H1 (cell line): ENCODE data around the gene C3orf52. TPM values are rescaled to one million over a fixed set of nuclear protein-coding genes. Genes with fewer than 3 reads are reported as not detected.

Experiments
- CTCF ChIA-PET: fragments of 300-600 bp; sonication (Branson Sonifier 250); formaldehyde crosslinking; loops from one replicate; lab custom pipeline; 2021; ENCODE audit not compliant: partially characterized antibody; lab: Charles Lee
- POLR2A ChIA-PET: fragments of 300-600 bp; sonication (Branson Sonifier 250); formaldehyde crosslinking; loops from one replicate; lab custom pipeline; 2021; ENCODE audit warnings: inconsistent platforms; ENCODE audit not compliant: partially characterized antibody; lab: Charles Lee
- DNase-seq, 2 experiments: peaks; one replicate each; pipeline versions ENCODE4 v3.0.0 to v3.0.0-alpha.2; 2010 to 2022; ENCODE audit warnings: low spot score in 2 of 2, low read depth in 1 of 2, mixed read lengths in 1 of 2
- FAIRE-seq: peaks from 2 replicates; lab custom pipeline; 2011; peaks lifted over from hg19 to GRCh38; lab: Jason Lieb, UNC
- H2AFZ ChIP-seq: 2 replicates; pipeline ENCODE4 v1.8.1; 2012; ENCODE audit warnings: low read length, inconsistent platforms
- H2AK5ac ChIP-seq: 2 replicates; pipeline ENCODE4 v1.6.1; 2013; ENCODE audit warnings: low read depth, low read length
- H2BK120ac ChIP-seq: replicated peaks from 2 replicates; pipeline ENCODE3; 2013; ENCODE audit warnings: low read depth, low read length, inconsistent platforms
- H2BK12ac ChIP-seq: 2 replicates; pipeline ENCODE4 v1.6.1; 2013; ENCODE audit warnings: low read depth, low read length
- H2BK15ac ChIP-seq: 2 replicates; pipeline ENCODE4 v1.6.1; 2013; ENCODE audit warnings: low read length
- H2BK20ac ChIP-seq: 2 replicates; pipeline ENCODE4 v1.6.1; 2013; ENCODE audit warnings: low read length
- H2BK5ac ChIP-seq: 2 replicates; pipeline ENCODE4 v1.6.1; 2013; ENCODE audit warnings: low read depth, low read length
- H3K14ac ChIP-seq: 2 replicates; pipeline ENCODE4 v1.6.1; 2013; ENCODE audit warnings: inconsistent platforms; ENCODE audit not compliant: insufficient read length
- H3K18ac ChIP-seq: 2 replicates; pipeline ENCODE4 v1.6.1; 2013; ENCODE audit warnings: low read length; ENCODE audit errors: extremely low read depth
- H3K23ac ChIP-seq: 2 replicates; pipeline ENCODE4 v1.6.1; 2013; ENCODE audit warnings: inconsistent platforms; ENCODE audit not compliant: insufficient read length
- H3K23me2 ChIP-seq: 2 replicates; pipeline ENCODE4 v1.6.1; 2013; ENCODE audit warnings: low read depth, low read length
- H3K27ac ChIP-seq: 2 replicates; pipeline ENCODE4 v1.6.1; 2011; ENCODE audit warnings: low read depth, low read length, inconsistent platforms
- H3K27me3 ChIP-seq, 4 experiments: replicated peaks in 1 of 4; 1 replicate in 1 of 4; 2 replicates in 3 of 4; pipeline versions ENCODE4 v1.6.1 to v1.8.1; 2011 to 2013; ENCODE audit warnings: low read length in 3 of 4, mild to moderate bottlenecking in 3 of 4, inconsistent platforms in 2 of 4, mixed read lengths in 2 of 4, moderate library complexity in 1 of 4; ENCODE audit not compliant: control insufficient read depth in 3 of 4, insufficient read depth in 3 of 4; ENCODE audit errors: extremely low read depth in 1 of 4
- H3K36me3 ChIP-seq, 4 experiments: 2 replicates each; pipeline versions ENCODE4 v1.6.1 to v1.8.1; 2011 to 2013; ENCODE audit warnings: mild to moderate bottlenecking in 4 of 4, low read length in 3 of 4, moderate library complexity in 2 of 4, control low read depth in 1 of 4, inconsistent platforms in 1 of 4; ENCODE audit not compliant: insufficient read depth in 4 of 4, control insufficient read depth in 2 of 4
- H3K4ac ChIP-seq: replicated peaks from 2 replicates; pipeline ENCODE3; 2013; ENCODE audit warnings: low read length, low read depth, mixed read lengths, inconsistent platforms; ENCODE audit not compliant: insufficient read length
- H3K4me1 ChIP-seq, 4 experiments: replicated peaks in 1 of 4; 1 replicate in 1 of 4; 2 replicates in 3 of 4; pipeline versions ENCODE4 v1.6.1 to v1.8.1; 2011 to 2013; ENCODE audit warnings: low read length in 3 of 4, inconsistent platforms in 2 of 4, mixed read lengths in 1 of 4; ENCODE audit not compliant: insufficient read depth in 4 of 4, control insufficient read depth in 3 of 4
- H3K4me2 ChIP-seq, 2 experiments: 2 replicates each; pipeline versions ENCODE4 v1.6.1 to v1.8.1; 2011 to 2013; ENCODE audit warnings: low read depth in 2 of 2, low read length in 2 of 2, control low read depth in 1 of 2, inconsistent platforms in 1 of 2, mild to moderate bottlenecking in 1 of 2; ENCODE audit not compliant: insufficient read depth in 1 of 2
- H3K4me3 ChIP-seq, 4 experiments: fragments of 200-600, 300-600 bp in 1 of 4; sonication (generic), shearing (Covaris generic), sonication (Bioruptor Twin) in 1 of 4; 2 replicates each; pipeline versions ENCODE4 v1.5.1 to v1.8.1; 2011 to 2016; ENCODE audit warnings: low read length in 4 of 4, low read depth in 3 of 4, control low read depth in 2 of 4, inconsistent platforms in 2 of 4, mild to moderate bottlenecking in 2 of 4, mixed read lengths in 1 of 4, moderate library complexity in 1 of 4; ENCODE audit not compliant: insufficient read depth in 2 of 4; ENCODE audit errors: extremely low read depth in 1 of 4
- H3K56ac ChIP-seq: replicated peaks from 2 replicates; pipeline ENCODE3; 2013; ENCODE audit warnings: low read depth, mild to moderate bottlenecking, mixed read lengths, low read length, inconsistent platforms; ENCODE audit not compliant: insufficient read length
- H3K79me1 ChIP-seq: 2 replicates; pipeline ENCODE4 v1.6.1; 2013; ENCODE audit warnings: low read depth, low read length, control low read depth
- H3K79me2 ChIP-seq, 2 experiments: 2 replicates each; pipeline versions ENCODE4 v1.6.1 to v1.8.1; 2012 to 2013; ENCODE audit warnings: low read length in 2 of 2, mild to moderate bottlenecking in 2 of 2, inconsistent platforms in 1 of 2; ENCODE audit not compliant: insufficient read depth in 2 of 2, control insufficient read depth in 1 of 2
- H3K9ac ChIP-seq, 4 experiments: replicated peaks in 1 of 4; 1 replicate in 1 of 4; 2 replicates in 3 of 4; pipeline versions ENCODE4 v1.6.1 to v1.8.1; 2011 to 2013; ENCODE audit warnings: low read depth in 3 of 4, low read length in 3 of 4, control low read depth in 2 of 4, mild to moderate bottlenecking in 2 of 4, moderate library complexity in 2 of 4, inconsistent platforms in 1 of 4; ENCODE audit errors: extremely low read depth in 1 of 4
- H3K9me3 ChIP-seq, 2 experiments: 2 replicates each; pipeline versions ENCODE4 v1.6.1 to v1.8.1; 2012 to 2013; ENCODE audit warnings: mild to moderate bottlenecking in 2 of 2, moderate library complexity in 2 of 2, control low read depth in 1 of 2, inconsistent platforms in 1 of 2, low read depth in 1 of 2, low read length in 1 of 2, mixed read lengths in 1 of 2; ENCODE audit not compliant: insufficient read depth in 2 of 2
- H4K20me1 ChIP-seq, 2 experiments: replicated peaks in 1 of 2; 2 replicates each; pipeline versions ENCODE3 to v1.8.1; 2011 to 2013; ENCODE audit warnings: inconsistent platforms in 2 of 2, low read length in 2 of 2, mild to moderate bottlenecking in 1 of 2; ENCODE audit not compliant: insufficient read depth in 2 of 2, control insufficient read depth in 1 of 2
- H4K5ac ChIP-seq: 2 replicates; pipeline ENCODE4 v1.6.1; 2013; ENCODE audit warnings: low read length, low read depth, mixed read lengths, inconsistent platforms; ENCODE audit not compliant: insufficient read length
- H4K8ac ChIP-seq: 2 replicates; pipeline ENCODE4 v1.8.0; 2013; ENCODE audit warnings: mild to moderate bottlenecking, moderate library complexity, low read length, inconsistent platforms; ENCODE audit not compliant: insufficient read depth; ENCODE audit errors: extremely low read depth
- H4K91ac ChIP-seq: replicated peaks from 2 replicates; pipeline ENCODE3; 2013; ENCODE audit warnings: low read length, mixed read lengths, inconsistent platforms; ENCODE audit not compliant: insufficient read length
- BCL11A ChIP-seq, 2 experiments: IDR thresholded peaks; one replicate each; pipeline ENCODE4 v1.6.1; 2011; ENCODE audit warnings: low read depth in 2 of 2, low read length in 2 of 2, mild to moderate bottlenecking in 2 of 2
- BRCA1 ChIP-seq: IDR thresholded peaks from 2 replicates; pipeline ENCODE4 v1.6.1; 2012; ENCODE audit warnings: low read depth, low read length, improper control_type of control experiment
- HDAC2 ChIP-seq, 2 experiments: fragments of 300-600 bp in 1 of 2; sonication (generic) in 1 of 2; IDR thresholded peaks; 2 replicates each; pipeline ENCODE4 v1.6.1; 2011 to 2012; ENCODE audit warnings: low read depth in 2 of 2, low read length in 2 of 2, mild to moderate bottlenecking in 2 of 2, moderate library complexity in 2 of 2, borderline replicate concordance in 1 of 2, inconsistent platforms in 1 of 2
- HDAC6 ChIP-seq: IDR thresholded peaks from one replicate; pipeline ENCODE4 v1.7.1; 2012; ENCODE audit warnings: low read depth, mild to moderate bottlenecking, inconsistent platforms, low read length, moderate library complexity
- NANOG ChIP-seq: IDR thresholded peaks from 2 replicates; pipeline ENCODE4 v1.6.1; 2011; ENCODE audit warnings: low read length, low read depth, mild to moderate bottlenecking, inconsistent platforms; ENCODE audit not compliant: insufficient read depth, poor library complexity, severe bottlenecking
- WGBS, 2 experiments: shearing (Covaris generic) in 1 of 2; methylation state at CpG; one replicate each; pipeline versions ENCODE4 v1.1.6 to v1.1.7; 2013 to 2015; ENCODE audit warnings: low lambda C conversion rate in 2 of 2, mixed read lengths in 2 of 2, inconsistent platforms in 1 of 2, low coverage in 1 of 2, missing lambda C conversion rate in 1 of 2; ENCODE audit not compliant: insufficient replicate concordance in 2 of 2, insufficient coverage in 1 of 2, insufficient read length in 1 of 2; ENCODE audit errors: extremely low coverage in 1 of 2, missing lambda C conversion rate in 1 of 2; 5-methylcytosine and 5-hydroxymethylcytosine counted together
- polyA plus RNA-seq, 7 experiments: library from polyadenylated mRNA; depleted of rRNA in 3 of 7; stranded (reverse) in 5 of 7; unstranded in 2 of 7; fragments of >200 nt in 5 of 7; fragments of 200-250 nt in 2 of 7; gene quantifications; 1 replicate in 5 of 7; 2 replicates in 1 of 7; 4 replicates in 1 of 7; pipeline versions ENCODE4 v1.2.1 to v1.2.3, GENCODE V29; 2011 to 2013; ENCODE audit warnings: missing spikeins in 2 of 7, mixed read lengths in 2 of 7
- total RNA-seq: library from RNA; stranded (reverse); fragmentation: NEBNext Ultra II Directional; extraction: Animal tissue kit (Norgen Biotek cat#: 25700); gene quantifications from 2 replicates; pipeline ENCODE4 v1.2.1, GENCODE V29; 2021
- TF ChIP-seq, protein P1 (sequence below): IDR thresholded peaks from 2 replicates; pipeline ENCODE4 v1.6.1; 2011; ENCODE audit warnings: low read length, improper control_type of control experiment

C3orf52 gene
- total and polyA plus RNA-seq, 2 of the 8 experiments (the other 6 are each of a cell fraction or from before 2014, with no cell fraction given): 9.7 to 13.1 TPM

DNA sequence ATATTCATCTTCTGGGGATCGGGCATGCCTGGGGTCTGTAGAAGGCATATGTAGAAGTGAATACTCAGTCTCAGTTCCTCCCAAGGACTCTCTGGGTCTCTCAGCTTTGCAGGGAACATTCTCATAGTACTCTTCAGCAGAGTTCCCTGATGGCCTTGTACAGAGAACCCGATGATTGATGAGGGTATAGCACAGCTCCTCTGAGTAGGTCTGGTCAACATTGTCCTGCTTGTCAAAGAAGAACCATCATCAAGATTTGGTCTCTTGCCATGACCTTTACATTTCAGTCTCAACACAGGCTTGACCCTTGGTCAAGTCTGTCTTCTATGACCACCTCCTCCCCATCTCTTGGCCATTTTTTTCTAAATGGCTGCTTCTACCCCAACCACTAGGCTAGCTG, 37.4 kb downstream of the C3orf52 start:
- H3K9ac ChIP-seq: no peak overlapping the region
- no peak overlapping the region for H4K91ac ChIP-seq
- 97% methylated on average over 2 of the region's 2 CpGs; no CpG with 5 or more reads in 1 of the 2 experiments for WGBS, 2 experiments
- H3K79me2 ChIP-seq: no peaks in the 10 kb centered on the region
- no peaks in the 10 kb centered on the region for H3K9me3 ChIP-seq
- TF ChIP-seq BCL11A (IDR thresholded peaks at IDR 0.05; ENCODE audit: low read depth in 2 of 2, low read length in 2 of 2) (no peak), NANOG (no peak), HDAC2 (IDR thresholded peaks at IDR 0.05; ENCODE audit: borderline replicate concordance in 1 of 2, low read depth in 2 of 2, low read length in 2 of 2) (no peak), BRCA1 (no peak), HDAC6 (no peak)
- TF ChIP-seq, protein P1, sequence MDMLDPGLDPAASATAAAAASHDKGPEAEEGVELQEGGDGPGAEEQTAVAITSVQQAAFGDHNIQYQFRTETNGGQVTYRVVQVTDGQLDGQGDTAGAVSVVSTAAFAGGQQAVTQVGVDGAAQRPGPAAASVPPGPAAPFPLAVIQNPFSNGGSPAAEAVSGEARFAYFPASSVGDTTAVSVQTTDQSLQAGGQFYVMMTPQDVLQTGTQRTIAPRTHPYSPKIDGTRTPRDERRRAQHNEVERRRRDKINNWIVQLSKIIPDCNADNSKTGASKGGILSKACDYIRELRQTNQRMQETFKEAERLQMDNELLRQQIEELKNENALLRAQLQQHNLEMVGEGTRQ: no peak
- no peaks in the 10 kb centered on the region for H3K79me1 ChIP-seq
- ChIA-PET POLR2A (interaction anchor here (1.1 kb wide), 1 partner anchor 11 kb away, joined by 3 read pairs; no protein-coding TSS in a partner anchor), CTCF (interaction anchor here (0.5 to 1.9 kb wide), 5 partner anchors 12 to 410 kb away, joined by 3 to 11 read pairs (median 3); no protein-coding TSS in a partner anchor)
- H2BK20ac ChIP-seq: no peak overlapping the region
- no peak overlapping the region for H2BK5ac ChIP-seq
- H3K4me1 ChIP-seq: peaks cover 0 to 20% (median 11%) of the 10 kb centered on the region in 4 experiments; a peak in 5 of 7 replicates
- H2AFZ ChIP-seq: no peak overlapping the region
- no peak overlapping the region for H3K14ac ChIP-seq
- no peak overlapping the region for H3K18ac ChIP-seq
- no peak overlapping the region for H3K4me3 ChIP-seq
- DNase-seq: no peak
- no peak overlapping the region for H2BK120ac ChIP-seq
- no peak overlapping the region for H2BK15ac ChIP-seq
- no peak overlapping the region for H3K27ac ChIP-seq
- H2AK5ac ChIP-seq: no peak overlapping the region
- no peaks in the 10 kb centered on the region for H4K20me1 ChIP-seq
- no peak overlapping the region for H4K8ac ChIP-seq
- no peaks in the 10 kb centered on the region for H3K27me3 ChIP-seq
- FAIRE-seq: no peak
- H3K23me2 ChIP-seq: no peaks in the 10 kb centered on the region
- no peak overlapping the region for H3K23ac ChIP-seq
- H3K4me2 ChIP-seq: no peak overlapping the region
- no peak overlapping the region for H3K56ac ChIP-seq
- H4K5ac ChIP-seq: no peak overlapping the region
- H3K36me3 ChIP-seq: no peaks in the 10 kb centered on the region; a peak in 1 of 8 replicates
- H3K4ac ChIP-seq: no peak overlapping the region
- H2BK12ac ChIP-seq: no peak overlapping the region
